ENCODE results near the gene WDFY2.
"Not testable (repeated sequence)": the region's sequence is repeated elsewhere in the genome, so short reads cannot be mapped to it uniquely, and the experiment has no call there.

Gene WDFY2

DNA sequence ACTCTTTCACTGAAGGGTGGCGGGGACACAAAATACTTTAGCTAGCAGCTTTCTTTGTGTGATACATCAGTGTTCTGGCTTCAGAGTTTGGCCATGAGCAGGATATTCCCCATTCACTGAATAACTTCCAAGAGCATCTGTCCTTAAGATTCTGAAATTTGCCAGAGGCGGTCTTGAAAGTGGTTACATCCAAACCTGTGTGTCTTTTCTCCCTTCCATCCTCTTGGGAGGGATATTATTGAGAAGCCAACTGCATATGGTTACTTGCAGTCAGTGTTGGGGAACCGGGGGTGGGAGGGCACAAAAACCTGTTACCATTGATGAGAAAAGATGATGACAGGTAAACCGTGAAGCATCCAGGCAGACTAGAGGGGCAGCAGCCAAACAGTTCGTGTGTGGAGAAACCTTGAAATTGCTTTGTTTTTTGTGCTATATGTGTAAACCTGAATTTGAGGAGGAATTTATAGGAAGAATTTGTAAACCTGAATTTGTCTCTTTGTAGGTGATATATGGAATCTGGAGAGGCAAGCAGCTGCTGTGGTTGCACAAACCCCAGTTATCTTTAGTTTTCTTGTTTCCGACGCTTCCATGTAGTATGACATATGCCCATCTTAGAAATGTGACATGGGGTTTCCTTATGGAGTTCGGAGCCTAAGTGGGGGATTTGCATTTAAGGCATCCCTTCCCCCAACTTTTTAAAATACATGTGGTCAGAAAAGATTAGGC is 104.8 kb downstream of the WDFY2 start:
- no peak for FAIRE-seq
- TF ChIP-seq, protein P1, sequence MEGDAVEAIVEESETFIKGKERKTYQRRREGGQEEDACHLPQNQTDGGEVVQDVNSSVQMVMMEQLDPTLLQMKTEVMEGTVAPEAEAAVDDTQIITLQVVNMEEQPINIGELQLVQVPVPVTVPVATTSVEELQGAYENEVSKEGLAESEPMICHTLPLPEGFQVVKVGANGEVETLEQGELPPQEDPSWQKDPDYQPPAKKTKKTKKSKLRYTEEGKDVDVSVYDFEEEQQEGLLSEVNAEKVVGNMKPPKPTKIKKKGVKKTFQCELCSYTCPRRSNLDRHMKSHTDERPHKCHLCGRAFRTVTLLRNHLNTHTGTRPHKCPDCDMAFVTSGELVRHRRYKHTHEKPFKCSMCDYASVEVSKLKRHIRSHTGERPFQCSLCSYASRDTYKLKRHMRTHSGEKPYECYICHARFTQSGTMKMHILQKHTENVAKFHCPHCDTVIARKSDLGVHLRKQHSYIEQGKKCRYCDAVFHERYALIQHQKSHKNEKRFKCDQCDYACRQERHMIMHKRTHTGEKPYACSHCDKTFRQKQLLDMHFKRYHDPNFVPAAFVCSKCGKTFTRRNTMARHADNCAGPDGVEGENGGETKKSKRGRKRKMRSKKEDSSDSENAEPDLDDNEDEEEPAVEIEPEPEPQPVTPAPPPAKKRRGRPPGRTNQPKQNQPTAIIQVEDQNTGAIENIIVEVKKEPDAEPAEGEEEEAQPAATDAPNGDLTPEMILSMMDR (IDR thresholded peaks at IDR 0.05; ENCODE audit: insufficient read depth, missing control alignments): no peak
- DNase-seq (ENCODE audit: insufficient read length, low spot score): no peak

DNA sequence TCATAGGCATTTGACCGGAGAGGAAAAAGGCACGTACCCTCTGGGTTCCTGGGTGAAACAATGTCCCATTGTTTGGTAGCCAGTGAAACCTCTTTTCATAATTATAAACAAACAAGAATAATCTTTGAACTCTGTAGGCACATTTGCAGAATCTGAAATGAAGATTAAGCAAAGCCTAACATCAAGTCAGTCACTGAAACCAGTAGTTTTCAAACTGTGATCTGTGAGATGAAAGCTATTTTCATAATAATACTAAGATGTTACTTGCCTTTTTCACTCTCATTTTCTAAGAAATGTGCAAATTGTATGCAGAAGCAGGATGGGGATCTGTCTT is 105.4 kb downstream of the WDFY2 start:
- TF ChIP-seq, protein P1 (IDR thresholded peaks at IDR 0.05; ENCODE audit: insufficient read depth, missing control alignments): no peak
- no peak for FAIRE-seq
- no peak for DNase-seq (ENCODE audit: insufficient read length, low spot score)

DNA sequence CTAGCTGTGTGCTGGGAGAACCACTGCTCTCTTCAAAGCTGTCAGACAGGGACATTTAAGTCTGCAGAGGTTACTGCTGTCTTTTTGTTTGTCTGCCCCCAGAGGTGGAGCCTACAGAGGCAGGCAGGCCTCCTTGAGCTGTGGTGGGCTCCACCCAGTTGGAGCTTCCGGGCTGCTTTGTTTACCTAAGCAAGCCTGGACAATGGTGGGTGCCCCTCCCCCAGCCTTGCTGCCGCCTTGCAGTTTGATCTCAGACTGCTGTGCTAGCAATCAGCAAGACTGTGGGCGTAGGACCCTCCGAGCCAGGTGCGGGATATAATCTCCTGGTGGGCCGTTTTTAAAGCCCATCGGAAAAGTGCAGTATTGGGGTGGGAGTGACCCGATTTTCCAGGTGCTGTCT is 111.4 kb downstream of the WDFY2 start:
- not testable (repeated sequence) for FAIRE-seq; DNase-seq (ENCODE audit: insufficient read length, low spot score)

DNA sequence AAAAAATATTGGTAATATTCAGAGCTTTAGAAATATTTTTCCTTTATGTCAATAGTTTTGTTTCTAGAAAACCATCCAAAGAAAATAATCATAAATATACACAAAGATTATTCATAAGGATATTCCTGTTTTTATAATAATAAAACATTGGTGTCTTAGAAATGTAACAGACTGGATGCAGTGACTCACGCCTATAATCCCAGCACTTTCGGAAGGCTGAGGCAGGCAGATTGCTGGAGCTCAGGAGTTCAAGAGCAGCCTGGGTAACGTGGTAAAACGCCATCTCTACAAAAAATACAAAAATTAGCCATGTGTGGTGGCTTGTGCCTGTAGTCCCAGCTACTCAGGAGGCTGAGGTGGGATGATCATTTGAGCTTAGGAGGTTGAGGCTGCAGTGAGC is 112.9 kb downstream of the WDFY2 start:
- FAIRE-seq (no peak), DNase-seq (ENCODE audit: insufficient read length, low spot score) (no peak)
- TF ChIP-seq, protein P1 (IDR thresholded peaks at IDR 0.05; ENCODE audit: insufficient read depth, missing control alignments): no peak

DNA sequence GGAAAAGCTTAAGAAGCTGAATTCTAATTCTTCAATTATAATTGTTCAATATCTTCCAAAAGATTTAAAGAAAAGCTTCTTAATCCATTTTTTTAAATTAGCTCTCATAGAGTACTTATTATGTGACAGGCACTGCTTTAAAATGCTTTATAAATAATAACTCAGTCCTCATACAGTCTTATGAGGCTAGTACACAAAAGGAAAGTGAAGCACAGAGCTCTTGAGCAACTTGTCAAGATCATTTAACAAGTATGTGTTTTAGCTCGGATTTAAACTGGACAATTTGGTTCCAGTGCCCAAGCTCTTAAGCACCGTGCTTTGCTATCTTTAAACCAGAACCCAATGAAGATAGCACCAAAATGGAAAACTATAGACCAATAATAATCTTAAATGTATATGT is 113.6 kb downstream of the WDFY2 start:
- no peak for FAIRE-seq
- no peak for DNase-seq (ENCODE audit: insufficient read length, low spot score)
- TF ChIP-seq, protein P1 (IDR thresholded peaks at IDR 0.05; ENCODE audit: insufficient read depth, missing control alignments): no peak

DNA sequence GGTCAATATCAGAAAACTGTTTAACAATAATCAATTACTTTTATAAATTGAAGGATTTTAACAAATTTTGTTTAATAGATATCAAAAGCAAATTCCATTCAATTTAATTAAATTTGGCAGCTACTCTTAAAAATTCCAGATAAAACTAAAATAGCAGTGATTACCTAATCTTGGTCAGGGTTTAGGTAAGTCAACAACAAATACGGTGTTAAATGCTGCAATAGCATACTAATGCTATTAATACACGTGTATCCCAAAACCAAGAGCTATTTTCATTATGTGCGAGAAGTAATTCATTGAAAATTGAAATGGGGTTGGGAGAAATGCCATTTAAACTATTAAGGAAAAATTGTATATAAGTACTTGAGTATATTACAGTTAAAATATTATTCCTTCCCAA is 114.1 kb downstream of the WDFY2 start:
- TF ChIP-seq, protein P1 (IDR thresholded peaks at IDR 0.05; ENCODE audit: insufficient read depth, missing control alignments): no peak
- no peak for DNase-seq (ENCODE audit: insufficient read length, low spot score)
- FAIRE-seq: no peak

DNA sequence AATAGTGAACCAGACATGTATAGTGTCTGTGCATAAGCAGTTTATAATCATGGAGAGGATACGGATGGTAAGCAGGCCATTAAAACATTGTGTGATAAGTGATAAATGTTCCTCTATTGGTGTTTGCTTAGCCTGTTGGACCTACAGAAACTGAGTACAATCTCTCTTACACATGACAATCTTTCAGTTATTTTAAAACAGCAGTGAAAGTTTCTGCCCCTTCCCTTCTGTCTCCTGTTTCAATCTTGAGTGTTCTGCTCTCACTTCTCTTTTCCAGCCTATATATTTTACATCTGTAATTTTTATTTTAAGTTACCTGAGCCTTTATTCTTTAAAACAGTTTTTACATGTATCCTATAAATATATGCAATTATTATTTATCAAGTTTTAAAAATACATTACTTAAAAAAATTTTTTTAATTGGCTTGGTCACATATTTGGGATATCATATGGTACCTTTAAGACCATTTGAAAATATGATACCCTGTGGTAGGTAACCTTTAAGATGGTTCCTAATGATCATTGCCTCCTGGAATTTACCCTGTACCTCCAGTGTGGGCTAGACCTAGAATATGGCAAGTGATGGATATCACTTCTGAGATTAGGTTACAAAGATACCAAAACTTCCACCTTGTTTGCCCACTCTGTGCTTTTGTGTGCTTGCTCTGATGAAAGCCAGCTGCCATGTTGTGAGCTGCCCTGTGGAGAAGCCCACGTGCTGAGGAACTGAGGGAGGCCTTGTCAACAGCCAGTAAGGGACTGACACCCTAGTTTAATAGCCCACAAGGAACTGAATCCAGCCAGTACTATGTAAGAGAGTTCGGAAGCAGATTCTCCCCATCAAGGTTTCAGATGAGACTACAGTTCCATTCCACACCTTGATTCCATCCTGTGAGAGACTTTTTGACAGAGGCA is 120.4 kb downstream of the WDFY2 start:
- DNase-seq (ENCODE audit: insufficient read length, low spot score) (no peak), FAIRE-seq (no peak)
- TF ChIP-seq, protein P1 (IDR thresholded peaks at IDR 0.05; ENCODE audit: insufficient read depth, missing control alignments): no peak
